D721Med (cell line): ENCODE data around the gene NCAM1.

Source experiments
- DNase-seq: peaks from one replicate; pipeline ENCODE4 v3.0.0; 2011; ENCODE audit warnings: low spot score; ENCODE audit not compliant: insufficient read length
- FAIRE-seq: peaks from 2 replicates; lab custom pipeline; 2011; peaks lifted over from hg19 to GRCh38; lab: Jason Lieb, UNC
- CTCF ChIP-seq: IDR thresholded peaks from 2 replicates; pipeline ENCODE4 v1.5.1; 2012; ENCODE audit warnings: mild to moderate bottlenecking, control low read depth; ENCODE audit not compliant: insufficient read depth; ENCODE audit errors: missing control alignments

Gene NCAM1

GRCh38 chr11:113240790-113241635 is 279.8 kb downstream of the NCAM1 start:
- no peak for TF ChIP-seq CTCF
- no peak for DNase-seq
- no peak for FAIRE-seq

GRCh38 chr11:113241636-113242054 is 280.4 kb downstream of the NCAM1 start:
- no peak for DNase-seq
- no peak for FAIRE-seq
- no peak for TF ChIP-seq CTCF

- no peak for DNase-seq
- no peak for FAIRE-seq
- TF ChIP-seq CTCF, result no peak
These were observed 280.8 kb downstream of the NCAM1 start for GRCh38 chr11:113242060-113242459.

GRCh38 chr11:113242767-113243397 is 281.7 kb downstream of the NCAM1 start:
- no peak for TF ChIP-seq CTCF
- DNase-seq, result no peak
- no peak for FAIRE-seq

GRCh38 chr11:113243696-113244095 is 282.5 kb downstream of the NCAM1 start:
- no peak for FAIRE-seq
- TF ChIP-seq CTCF, result no peak
- DNase-seq, result no peak

GRCh38 chr11:113245216-113245615 is 284.0 kb downstream of the NCAM1 start:
- no peak for TF ChIP-seq CTCF

GRCh38 chr11:113247221-113247620 is 286.0 kb downstream of the NCAM1 start:
- no peak for DNase-seq
- no peak for FAIRE-seq
- TF ChIP-seq CTCF, result no peak

More at GRCh38 chr11:113245216-113245615, 284.0 kb downstream of the NCAM1 start:
- FAIRE-seq (no peak), DNase-seq (no peak)
